Measurements from ENCODE around the gene DNAJB2. TPM values are rescaled to one million over a fixed set of nuclear protein-coding genes. Genes with fewer than 3 reads are reported as not detected.

DNAJB2 gene
- total and polyA plus RNA-seq, 2 experiments from 2014 or later: 60.6 to 182 TPM

DNA sequence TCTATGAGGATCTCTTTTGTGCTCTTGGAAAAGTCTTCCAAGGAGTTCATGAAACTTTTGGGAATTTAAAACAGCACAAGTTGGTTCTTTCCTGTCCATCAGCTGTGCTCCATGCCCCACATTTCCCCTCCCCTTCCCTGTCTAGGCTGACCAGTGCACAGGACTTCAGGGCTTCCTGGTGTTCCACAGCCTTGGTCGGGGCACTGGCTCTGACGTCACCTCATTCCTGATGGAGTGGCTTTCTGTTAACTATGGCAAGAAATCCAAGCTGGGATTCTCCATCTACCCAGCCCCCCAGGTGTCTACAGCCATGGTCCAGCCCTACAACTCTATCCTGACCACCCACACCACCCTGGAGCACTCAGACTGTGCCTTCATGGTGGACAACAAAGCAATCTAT lies 8.1 kb upstream of the DNAJB2 start:
- TF ChIP-seq, protein P1, sequence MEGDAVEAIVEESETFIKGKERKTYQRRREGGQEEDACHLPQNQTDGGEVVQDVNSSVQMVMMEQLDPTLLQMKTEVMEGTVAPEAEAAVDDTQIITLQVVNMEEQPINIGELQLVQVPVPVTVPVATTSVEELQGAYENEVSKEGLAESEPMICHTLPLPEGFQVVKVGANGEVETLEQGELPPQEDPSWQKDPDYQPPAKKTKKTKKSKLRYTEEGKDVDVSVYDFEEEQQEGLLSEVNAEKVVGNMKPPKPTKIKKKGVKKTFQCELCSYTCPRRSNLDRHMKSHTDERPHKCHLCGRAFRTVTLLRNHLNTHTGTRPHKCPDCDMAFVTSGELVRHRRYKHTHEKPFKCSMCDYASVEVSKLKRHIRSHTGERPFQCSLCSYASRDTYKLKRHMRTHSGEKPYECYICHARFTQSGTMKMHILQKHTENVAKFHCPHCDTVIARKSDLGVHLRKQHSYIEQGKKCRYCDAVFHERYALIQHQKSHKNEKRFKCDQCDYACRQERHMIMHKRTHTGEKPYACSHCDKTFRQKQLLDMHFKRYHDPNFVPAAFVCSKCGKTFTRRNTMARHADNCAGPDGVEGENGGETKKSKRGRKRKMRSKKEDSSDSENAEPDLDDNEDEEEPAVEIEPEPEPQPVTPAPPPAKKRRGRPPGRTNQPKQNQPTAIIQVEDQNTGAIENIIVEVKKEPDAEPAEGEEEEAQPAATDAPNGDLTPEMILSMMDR (IDR thresholded peaks at IDR 0.05; ENCODE audit: low read depth, low read length): no peak
- peaks cover 15% of the 10 kb centered on the region for H3K27me3 ChIP-seq
- H3K36me3 ChIP-seq: no peaks in the 10 kb centered on the region
- peaks cover 5% of the 10 kb centered on the region for H3K4me1 ChIP-seq (ENCODE audit: low read depth)
- H3K9me3 ChIP-seq (ENCODE audit: low read depth): no peaks in the 10 kb centered on the region
- no peak overlapping the region for H3K27ac ChIP-seq
- no peak for DNase-seq (ENCODE audit: low read depth in 1 of 2, low spot score in 1 of 2)
- no peak overlapping the region for H3K4me3 ChIP-seq

GRCh38 chr2:219272356-219272755 lies 6.8 kb upstream of the DNAJB2 start:
- Histone ChIP-seq H3K4me1 (ENCODE audit: low read depth) (peaks cover 5% of the 10 kb centered on the region), H3K27me3 (peaks cover 11% of the 10 kb centered on the region), H3K36me3 (no peaks in the 10 kb centered on the region), H3K4me3 (no peak overlapping the region), H3K9me3 (ENCODE audit: low read depth) (no peaks in the 10 kb centered on the region), H3K27ac (no peak overlapping the region)
- TF ChIP-seq, protein P1 (IDR thresholded peaks at IDR 0.05; ENCODE audit: low read depth, low read length): no peak
- DNase-seq (ENCODE audit: low read depth in 1 of 2, low spot score in 1 of 2): no peak

GRCh38 chr2:219272995-219273394 lies 6.2 kb upstream of the DNAJB2 start:
- H3K36me3 ChIP-seq: no peaks in the 10 kb centered on the region
- no peak overlapping the region for H3K27ac ChIP-seq
- peaks cover 11% of the 10 kb centered on the region for H3K27me3 ChIP-seq
- no peak overlapping the region for H3K4me3 ChIP-seq
- no peak for DNase-seq (ENCODE audit: low read depth in 1 of 2, low spot score in 1 of 2)
- TF ChIP-seq, protein P1 (IDR thresholded peaks at IDR 0.05; ENCODE audit: low read depth, low read length): no peak
- no peaks in the 10 kb centered on the region for H3K9me3 ChIP-seq (ENCODE audit: low read depth)
- H3K4me1 ChIP-seq (ENCODE audit: low read depth): peaks cover 8% of the 10 kb centered on the region

GRCh38 chr2:219273937-219274336 lies 5.2 kb upstream of the DNAJB2 start:
- Histone ChIP-seq H3K4me3 (no peak overlapping the region), H3K4me1 (ENCODE audit: low read depth) (peaks cover 16% of the 10 kb centered on the region), H3K27ac (peak overlapping the region; percentile 84), H3K36me3 (no peaks in the 10 kb centered on the region), H3K9me3 (ENCODE audit: low read depth) (no peaks in the 10 kb centered on the region), H3K27me3 (peaks cover 11% of the 10 kb centered on the region)
- TF ChIP-seq, protein P1 (IDR thresholded peaks at IDR 0.05; ENCODE audit: low read depth, low read length): no peak
- DNase-seq (ENCODE audit: low read depth in 1 of 2, low spot score in 1 of 2): no peak

DNA sequence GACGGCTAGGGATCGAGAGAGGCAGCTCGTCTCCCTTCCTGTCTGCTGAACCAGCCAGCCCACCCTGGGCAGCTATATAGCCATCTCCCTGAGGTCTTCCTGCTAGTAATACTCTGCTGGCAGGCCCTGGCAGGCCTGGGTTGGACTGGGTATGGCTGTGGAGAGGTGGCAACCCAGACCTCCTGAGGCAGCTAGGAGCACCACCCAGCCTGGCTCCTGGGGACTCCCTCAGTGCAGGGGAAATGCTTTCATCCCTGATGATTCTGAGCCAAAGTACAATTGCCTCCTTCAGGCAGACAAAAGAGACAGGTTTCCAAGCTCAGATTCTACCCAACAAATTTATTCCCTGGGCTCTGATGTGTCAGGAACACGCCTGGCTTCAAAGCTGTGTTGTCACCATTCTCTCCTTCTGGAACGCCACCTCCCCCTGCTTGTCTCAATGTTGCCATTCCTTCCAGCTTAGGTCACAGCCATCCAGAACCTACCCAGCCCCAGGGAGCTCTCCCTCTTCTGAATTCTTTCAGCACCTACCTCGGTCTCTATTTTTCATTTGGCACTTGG lies 4.7 kb upstream of the DNAJB2 start:
- peaks cover 16% of the 10 kb centered on the region for H3K4me1 ChIP-seq (ENCODE audit: low read depth)
- H3K27ac ChIP-seq: peak overlapping the region; percentile 84
- peak; percentile 64 to 75 for DNase-seq (ENCODE audit: low read depth in 1 of 2, low spot score in 1 of 2)
- H3K27me3 ChIP-seq: peaks cover 8% of the 10 kb centered on the region
- H3K9me3 ChIP-seq (ENCODE audit: low read depth): no peaks in the 10 kb centered on the region
- no peak overlapping the region for H3K4me3 ChIP-seq
- TF ChIP-seq, protein P1 (IDR thresholded peaks at IDR 0.05; ENCODE audit: low read depth, low read length): no peak
- H3K36me3 ChIP-seq: no peaks in the 10 kb centered on the region
